Neural progenitor cell (in vitro differentiated cells): ENCODE measurements around the gene KCNH2. TPM values are rescaled to one million over a fixed set of nuclear protein-coding genes. Genes with fewer than 3 reads are reported as not detected.

Experiments used
- DNase-seq: peaks from one replicate; pipeline ENCODE4 v3.0.0-alpha.2; 2016; ENCODE audit warnings: low spot score
- H2AFZ ChIP-seq: fragments of 200-600 bp; sonication (generic); replicated peaks from 2 replicates; pipeline ENCODE4 v1.6.1; 2016; ENCODE audit warnings: antibody characterized with exemption
- H3F3A ChIP-seq: fragments of 200-600 bp; sonication (generic); 2 replicates; pipeline ENCODE4 v1.6.1; 2016; ENCODE audit warnings: antibody characterized with exemption, low read depth
- H3K27ac ChIP-seq: fragments of 200-600 bp; sonication (generic); 2 replicates; pipeline ENCODE4 v1.5.1; 2016; ENCODE audit warnings: mild to moderate bottlenecking
- H3K27me3 ChIP-seq: fragments of 200-600 bp; sonication (generic); 2 replicates; pipeline ENCODE4 v1.6.1; 2016; ENCODE audit warnings: mild to moderate bottlenecking, moderate library complexity
- H3K36me3 ChIP-seq: fragments of 200-600 bp; sonication (generic); 2 replicates; pipeline ENCODE4 v1.5.1; 2016
- H3K4me1 ChIP-seq: fragments of 200-600 bp; sonication (generic); 2 replicates; pipeline ENCODE4 v1.6.1; 2016; ENCODE audit warnings: mixed run types
- H3K4me2 ChIP-seq: fragments of 200-600 bp; sonication (generic); 2 replicates; pipeline ENCODE4 v1.6.1; 2016
- H3K4me3 ChIP-seq: fragments of 200-600 bp; sonication (generic); 2 replicates; pipeline ENCODE4 v1.5.1; 2016
- H3K79me2 ChIP-seq: fragments of 200-600 bp; sonication (generic); 2 replicates; pipeline ENCODE4 v1.6.1; 2016; ENCODE audit warnings: low read depth
- H3K9ac ChIP-seq: fragments of 200-600 bp; sonication (generic); 2 replicates; pipeline ENCODE4 v1.6.1; 2016
- H3K9me3 ChIP-seq: fragments of 200-600 bp; sonication (generic); 2 replicates; pipeline ENCODE4 v1.5.1; 2016; ENCODE audit warnings: low read depth
- H4K20me1 ChIP-seq: fragments of 200-600 bp; sonication (generic); 2 replicates; pipeline ENCODE4 v1.6.1; 2016; ENCODE audit warnings: low read depth
- H3K27ac Mint-ChIP-seq: 3 replicates; pipeline ENCODE4 v1.8.0; 2021; ENCODE audit warnings: mixed read lengths
- H3K27me3 Mint-ChIP-seq: 2 replicates; pipeline ENCODE4 v1.8.0; 2022; ENCODE audit warnings: low read depth, mild to moderate bottlenecking, inconsistent platforms, moderate library complexity, mixed read lengths; ENCODE audit not compliant: insufficient read depth
- H3K36me3 Mint-ChIP-seq: 3 replicates; pipeline ENCODE4 v1.8.0; 2021; ENCODE audit warnings: mixed read lengths
- H3K4me1 Mint-ChIP-seq: 3 replicates; pipeline ENCODE4 v1.8.0; 2021; ENCODE audit warnings: mixed read lengths
- H3K4me3 Mint-ChIP-seq: 3 replicates; pipeline ENCODE4 v1.8.0; 2021; ENCODE audit warnings: mild to moderate bottlenecking, moderate library complexity, mixed read lengths
- H3K9me3 Mint-ChIP-seq: 3 replicates; pipeline ENCODE4 v1.8.0; 2020; ENCODE audit warnings: mixed read lengths
- EZH2 ChIP-seq: fragments of 200-600 bp; sonication (generic); IDR thresholded peaks from 2 replicates; pipeline ENCODE4 v1.6.1; 2017; ENCODE audit warnings: antibody characterized with exemption, mild to moderate bottlenecking, moderate library complexity
- EZH2phosphoT487 ChIP-seq: fragments of 200-600 bp; sonication (generic); IDR thresholded peaks from 2 replicates; pipeline ENCODE4 v1.6.1; 2017; ENCODE audit warnings: antibody characterized with exemption
- total RNA-seq: library from RNA; depleted of rRNA; stranded (reverse); fragments of >200 nt; gene quantifications from 2 replicates; pipeline ENCODE4 v1.2.3, GENCODE V29; 2015; ENCODE audit warnings: low replicate concordance
- TF ChIP-seq, protein P1 (sequence below): fragments of 200-600 bp; sonication (generic); IDR thresholded peaks from 2 replicates; pipeline ENCODE4 v1.5.1; 2017; ENCODE audit warnings: antibody characterized with exemption, mild to moderate bottlenecking

KCNH2 gene
- total RNA-seq, 1 donor from 2014 or later = 2.6 TPM

DNA sequence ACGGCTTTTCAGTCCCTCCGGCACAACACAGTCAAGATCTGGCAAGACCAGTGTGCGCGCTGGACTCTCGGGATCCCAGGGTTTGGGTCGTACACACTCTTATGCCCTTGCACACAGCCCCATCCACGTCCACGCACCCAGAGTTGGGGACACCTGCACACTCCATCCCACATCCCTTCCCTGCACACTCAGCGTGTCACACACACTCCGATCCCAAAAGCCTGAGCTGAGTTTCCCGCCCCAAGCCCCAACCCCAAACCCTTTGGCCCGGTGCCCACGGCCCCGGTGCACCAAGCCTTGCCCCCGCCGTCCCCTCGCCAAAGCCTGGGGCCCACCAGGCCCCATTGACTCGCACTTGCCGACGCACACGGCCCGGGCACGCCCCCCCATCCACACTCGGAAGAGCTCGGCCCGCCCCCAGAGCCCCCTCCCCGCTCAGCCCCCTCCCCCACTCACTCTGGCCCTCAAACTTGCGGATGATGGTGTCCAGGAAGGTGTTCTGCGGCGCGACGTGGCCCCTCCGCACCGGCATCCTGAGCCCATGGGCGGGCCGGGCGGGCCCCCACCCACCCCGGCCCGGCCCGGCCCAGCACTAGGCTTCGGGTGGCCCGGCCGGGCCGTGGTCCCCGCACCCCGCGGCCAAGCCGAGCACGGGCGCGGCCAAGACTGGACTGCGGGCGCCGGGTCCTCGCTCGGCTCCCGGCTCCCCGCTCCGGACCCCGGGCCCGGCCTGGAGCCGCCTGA is 567 bp downstream of the KCNH2 start:
- no peaks in the 10 kb centered on the region for H3K9me3 Mint-ChIP-seq
- Histone ChIP-seq H2AFZ (no peak overlapping the region), H4K20me1 (peaks cover 20% of the 10 kb centered on the region), H3K4me3 (peak overlapping the region; percentile 57), H3K4me2 (peak overlapping the region; percentile 88), H3K36me3 (no peaks in the 10 kb centered on the region), H3K9ac (no peak overlapping the region), H3K27me3 (peaks cover 65% of the 10 kb centered on the region), H3F3A (peaks cover 36% of the 10 kb centered on the region), H3K27ac (no peak overlapping the region), H3K4me1 (peaks cover 47% of the 10 kb centered on the region), H3K79me2 (no peaks in the 10 kb centered on the region), H3K9me3 (no peaks in the 10 kb centered on the region)
- H3K27ac Mint-ChIP-seq = peak overlapping the region; percentile 72
- TF ChIP-seq EZH2phosphoT487 (no peak), EZH2 (no peak)
- TF ChIP-seq, protein P1, sequence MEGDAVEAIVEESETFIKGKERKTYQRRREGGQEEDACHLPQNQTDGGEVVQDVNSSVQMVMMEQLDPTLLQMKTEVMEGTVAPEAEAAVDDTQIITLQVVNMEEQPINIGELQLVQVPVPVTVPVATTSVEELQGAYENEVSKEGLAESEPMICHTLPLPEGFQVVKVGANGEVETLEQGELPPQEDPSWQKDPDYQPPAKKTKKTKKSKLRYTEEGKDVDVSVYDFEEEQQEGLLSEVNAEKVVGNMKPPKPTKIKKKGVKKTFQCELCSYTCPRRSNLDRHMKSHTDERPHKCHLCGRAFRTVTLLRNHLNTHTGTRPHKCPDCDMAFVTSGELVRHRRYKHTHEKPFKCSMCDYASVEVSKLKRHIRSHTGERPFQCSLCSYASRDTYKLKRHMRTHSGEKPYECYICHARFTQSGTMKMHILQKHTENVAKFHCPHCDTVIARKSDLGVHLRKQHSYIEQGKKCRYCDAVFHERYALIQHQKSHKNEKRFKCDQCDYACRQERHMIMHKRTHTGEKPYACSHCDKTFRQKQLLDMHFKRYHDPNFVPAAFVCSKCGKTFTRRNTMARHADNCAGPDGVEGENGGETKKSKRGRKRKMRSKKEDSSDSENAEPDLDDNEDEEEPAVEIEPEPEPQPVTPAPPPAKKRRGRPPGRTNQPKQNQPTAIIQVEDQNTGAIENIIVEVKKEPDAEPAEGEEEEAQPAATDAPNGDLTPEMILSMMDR = no peak
- peak; percentile 43 for DNase-seq
- H3K36me3 Mint-ChIP-seq = peaks cover 2% of the 10 kb centered on the region
- H3K27me3 Mint-ChIP-seq = peaks cover 33% of the 10 kb centered on the region
- peak overlapping the region; percentile 94 for H3K4me3 Mint-ChIP-seq
- peaks cover 41% of the 10 kb centered on the region for H3K4me1 Mint-ChIP-seq

DNA sequence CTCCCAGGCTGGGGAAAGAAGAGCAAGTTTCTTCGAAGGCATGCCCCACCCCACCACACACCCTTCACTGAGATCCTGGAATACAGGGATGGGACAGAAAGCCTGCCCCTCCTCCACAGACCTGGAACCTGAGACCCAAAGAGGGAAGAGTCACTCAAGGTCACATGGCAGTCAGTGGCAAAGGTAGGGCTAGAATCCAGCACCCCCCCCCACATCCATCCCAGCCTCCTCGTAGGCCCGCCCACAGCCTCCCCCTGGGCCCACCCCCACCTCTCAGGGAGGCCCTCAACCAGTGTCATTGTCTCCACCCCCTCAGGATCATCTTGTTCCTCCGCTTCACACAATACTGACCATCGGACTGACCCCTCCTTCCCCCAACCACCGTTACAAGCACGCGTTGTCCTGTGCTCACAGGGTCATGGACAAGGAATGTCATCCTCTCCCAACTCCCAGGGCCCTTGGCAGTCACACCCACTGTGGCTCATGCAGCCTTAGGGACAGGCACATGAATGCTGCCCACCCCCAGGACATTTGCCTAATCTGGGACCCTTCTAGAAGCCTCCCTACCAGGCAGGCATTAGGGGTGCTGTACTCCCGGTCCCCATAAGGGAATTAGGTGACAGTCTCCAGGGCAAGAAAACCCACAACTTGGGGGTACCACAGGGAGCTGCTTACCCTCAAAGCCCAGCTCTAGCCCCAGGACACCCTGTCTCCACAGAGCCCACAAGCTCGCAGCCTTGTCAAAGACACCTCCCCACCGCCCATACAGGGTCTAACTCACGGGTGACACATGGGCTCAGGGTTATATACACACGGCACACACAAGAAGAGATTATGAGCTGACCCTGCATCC is 1.4 kb downstream of the KCNH2 start:
- H3K4me2 ChIP-seq = peak overlapping the region; percentile 88
- H3K9me3 ChIP-seq = no peaks in the 10 kb centered on the region
- Mint-ChIP-seq H3K9me3 (no peaks in the 10 kb centered on the region), H3K4me3 (peak overlapping the region; percentile 94), H3K36me3 (peaks cover 2% of the 10 kb centered on the region), H3K27me3 (peaks cover 30% of the 10 kb centered on the region), H3K27ac (peak overlapping the region; percentile 72), H3K4me1 (peaks cover 47% of the 10 kb centered on the region)
- H3K27me3 ChIP-seq = peaks cover 57% of the 10 kb centered on the region
- peaks cover 36% of the 10 kb centered on the region for H3F3A ChIP-seq
- H3K4me1 ChIP-seq = peaks cover 55% of the 10 kb centered on the region
- H3K36me3 ChIP-seq = no peaks in the 10 kb centered on the region
- peaks cover 20% of the 10 kb centered on the region for H4K20me1 ChIP-seq
- H2AFZ ChIP-seq = no peak overlapping the region
- DNase-seq = peak; percentile 50
- peak overlapping the region; percentile 57 for H3K4me3 ChIP-seq
- no peak overlapping the region for H3K9ac ChIP-seq
- no peak for TF ChIP-seq EZH2
- TF ChIP-seq, protein P1 = no peak
- TF ChIP-seq EZH2phosphoT487 = no peak
- no peak overlapping the region for H3K27ac ChIP-seq
- H3K79me2 ChIP-seq = no peaks in the 10 kb centered on the region

DNA sequence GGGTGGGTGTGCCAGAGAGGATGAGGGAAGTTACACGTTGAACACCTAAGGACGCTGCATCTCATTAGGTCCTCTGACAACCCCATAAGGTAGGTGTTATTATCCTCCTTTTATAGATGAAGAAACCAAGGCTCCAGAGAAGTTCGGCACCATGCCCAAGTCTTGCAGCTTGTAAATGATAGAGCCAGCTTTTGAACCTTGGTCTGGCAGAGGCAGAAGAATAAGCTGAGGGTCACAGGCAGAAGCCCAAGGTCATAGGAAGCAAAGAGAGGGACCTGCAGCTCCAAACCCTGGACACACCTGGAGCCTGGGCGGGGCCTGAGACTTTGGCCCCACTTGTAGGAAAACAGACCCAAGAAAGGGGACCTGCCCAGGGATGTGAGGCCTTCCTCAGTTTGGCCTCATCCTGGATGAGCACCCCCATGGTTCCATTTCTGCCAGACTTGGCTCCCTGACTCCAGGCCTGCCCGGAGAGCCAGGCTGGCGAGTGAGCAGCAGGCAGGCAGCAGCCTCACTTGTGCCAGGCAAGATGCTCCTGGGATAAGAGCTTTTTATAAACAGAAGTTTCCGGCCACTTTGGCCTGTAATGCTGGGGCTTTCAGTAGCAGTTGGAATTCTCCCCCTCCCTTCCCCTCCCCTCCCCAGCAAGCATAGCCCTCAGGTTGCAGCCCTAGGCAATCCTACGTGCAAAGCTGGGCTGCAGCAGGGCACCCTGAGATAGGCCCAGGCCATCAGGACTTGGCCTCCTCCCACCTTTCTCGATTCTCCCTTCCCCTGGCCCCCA is 2.4 kb downstream of the KCNH2 start:
- no peak overlapping the region for H3K9ac ChIP-seq

More for the DNA sequence above, 2.4 kb downstream of the KCNH2 start:
- Histone ChIP-seq H2AFZ (no peak overlapping the region), H3K4me2 (peak overlapping the region; percentile 94), H3K79me2 (no peaks in the 10 kb centered on the region), H3F3A (peaks cover 43% of the 10 kb centered on the region), H3K36me3 (no peaks in the 10 kb centered on the region), H4K20me1 (peaks cover 20% of the 10 kb centered on the region), H3K9me3 (no peaks in the 10 kb centered on the region), H3K4me3 (peak overlapping the region; percentile 71), H3K27ac (no peak overlapping the region), H3K4me1 (peaks cover 61% of the 10 kb centered on the region), H3K27me3 (peaks cover 47% of the 10 kb centered on the region)
- no peak for DNase-seq
- H3K27ac Mint-ChIP-seq = no peak overlapping the region
- peaks cover 20% of the 10 kb centered on the region for H3K27me3 Mint-ChIP-seq
- H3K4me3 Mint-ChIP-seq = peak overlapping the region; percentile 81
- peaks cover 51% of the 10 kb centered on the region for H3K4me1 Mint-ChIP-seq
- H3K36me3 Mint-ChIP-seq = peaks cover 2% of the 10 kb centered on the region
- TF ChIP-seq, protein P1 = no peak
- TF ChIP-seq EZH2phosphoT487 (no peak), EZH2 (no peak)
- H3K9me3 Mint-ChIP-seq = no peaks in the 10 kb centered on the region
